Measurements from ENCODE around the gene HABP2.

Gene HABP2

DNA sequence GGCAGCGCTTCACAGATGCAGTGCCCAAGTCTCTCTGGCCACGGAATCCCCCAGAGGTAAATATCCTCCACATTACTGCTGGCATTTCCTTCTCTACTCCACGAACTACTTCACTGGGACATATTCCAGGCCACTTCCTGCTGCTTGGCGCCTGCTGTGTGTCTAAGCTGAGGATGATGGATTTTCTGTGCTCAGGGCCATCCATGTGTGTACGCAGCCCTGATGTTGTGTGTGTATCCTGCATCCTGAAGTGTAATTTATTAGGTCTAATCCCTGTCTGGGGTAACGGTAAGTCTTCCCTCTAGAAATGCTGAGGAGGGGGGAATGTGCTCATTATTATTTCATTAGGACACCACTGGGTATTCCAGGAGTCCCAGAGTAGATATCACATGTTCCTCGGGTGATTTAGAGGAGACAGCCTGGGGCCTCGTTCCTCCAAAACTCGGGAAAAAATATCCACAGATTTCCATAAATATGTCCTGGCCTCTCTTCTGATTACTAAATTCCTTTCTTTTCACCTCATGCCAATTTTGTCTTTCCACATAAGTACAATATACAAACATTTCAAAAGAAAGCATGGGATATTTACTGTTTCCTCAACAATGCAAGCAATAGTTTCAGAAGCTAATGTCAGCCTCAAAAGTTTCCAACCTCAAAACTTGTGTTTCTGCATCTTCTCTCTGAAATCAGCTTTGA lies 25.5 kb upstream of the HABP2 start:
- no peak for DNase-seq

DNA sequence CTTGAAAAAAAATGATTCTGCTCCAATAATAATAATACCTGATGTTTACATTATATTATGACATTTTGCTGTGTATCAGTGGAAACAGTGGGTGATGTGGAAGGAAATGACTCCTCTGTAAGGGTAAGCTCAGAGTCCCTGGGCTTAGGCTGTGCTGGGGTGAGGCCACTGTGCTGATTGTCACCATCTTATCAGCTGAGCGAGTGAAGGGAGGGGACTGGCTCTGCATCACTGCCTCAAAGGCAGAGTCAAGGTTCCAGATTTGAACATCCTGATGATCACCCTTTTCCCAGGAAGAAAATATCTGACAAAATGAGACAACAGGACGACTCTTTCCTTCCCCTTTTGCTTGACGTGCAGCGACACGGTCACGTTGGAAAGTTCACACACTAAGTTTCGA lies 24.0 kb upstream of the HABP2 start:
- DNase-seq: no peak

DNA sequence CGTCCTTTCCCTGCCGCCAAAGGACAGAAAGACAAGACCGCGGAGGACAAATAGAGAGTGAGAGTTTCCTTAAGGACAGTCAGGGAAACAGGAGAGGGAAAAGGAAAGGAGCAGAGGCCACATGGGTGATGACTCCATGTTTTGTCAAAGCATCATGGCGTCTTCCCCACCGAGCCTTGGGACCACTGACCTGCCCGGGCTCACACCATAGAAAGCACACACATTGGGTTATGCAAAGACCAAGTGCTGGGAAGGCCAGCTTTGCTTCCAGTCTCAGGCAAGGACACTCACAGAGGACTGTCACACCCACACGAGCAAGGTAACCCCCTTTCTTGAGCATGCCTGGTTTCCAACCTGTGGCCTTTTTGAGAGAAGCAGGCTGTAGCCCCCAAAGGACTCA lies 23.3 kb upstream of the HABP2 start:
- DNase-seq: no peak

DNA sequence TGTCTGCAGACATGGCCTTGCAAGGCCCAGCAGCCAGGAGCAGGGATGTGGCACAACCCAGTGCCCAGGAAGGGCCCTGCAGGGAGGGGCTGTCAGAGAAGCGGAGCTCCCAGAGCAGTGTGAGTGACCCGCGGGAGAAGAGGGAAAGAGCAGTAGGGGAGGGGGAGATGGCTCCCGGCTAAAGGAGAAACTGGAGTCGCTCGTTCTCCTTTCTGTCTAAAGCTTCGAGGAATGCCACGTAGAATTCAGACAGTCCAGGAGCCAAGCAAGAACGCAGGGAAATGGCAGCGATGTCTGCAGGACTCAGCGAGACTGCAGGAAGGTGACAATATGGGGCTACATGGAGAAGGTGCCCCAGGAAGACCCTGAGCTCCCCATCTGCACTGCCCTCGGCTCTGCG lies 22.4 kb upstream of the HABP2 start:
- no peak for DNase-seq

DNA sequence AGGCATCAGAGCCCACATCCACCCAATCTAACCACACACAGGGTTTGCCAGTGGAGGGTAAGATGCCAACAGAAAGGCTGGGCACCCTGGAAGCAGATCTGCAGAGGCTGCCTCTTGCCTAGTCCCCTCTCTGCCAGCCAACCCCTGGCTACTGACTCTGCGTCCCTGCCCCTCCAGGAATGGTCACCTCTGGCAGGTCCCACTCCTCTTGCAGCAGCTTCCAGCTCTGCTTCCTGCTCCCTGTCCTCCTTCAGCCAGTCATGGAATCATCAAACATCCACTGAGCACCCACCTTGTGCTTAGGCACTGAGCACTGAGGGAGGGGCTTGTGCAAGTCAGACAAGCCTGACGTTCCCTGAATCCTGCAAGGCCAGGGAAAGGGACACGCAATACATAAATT lies 20.1 kb upstream of the HABP2 start:
- no peak for DNase-seq

DNA sequence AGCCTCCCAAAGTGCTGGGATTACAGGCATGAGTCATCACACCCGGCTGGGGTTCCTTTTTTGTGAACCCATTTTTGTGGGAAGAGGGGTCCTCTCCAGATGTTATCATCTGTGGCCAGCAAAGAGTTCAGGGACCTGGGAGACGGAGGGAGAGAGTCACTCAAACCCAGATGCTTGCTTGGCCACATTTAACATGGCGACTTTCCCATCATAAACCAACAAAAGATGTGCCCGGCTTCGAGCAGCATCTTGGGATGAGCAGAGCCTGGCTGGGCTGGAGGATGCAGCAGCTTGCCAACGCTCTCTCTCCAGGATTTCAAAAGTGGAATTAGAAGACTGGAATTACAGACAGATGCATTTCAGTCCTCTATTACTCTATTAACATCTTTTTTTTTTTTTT lies 19.1 kb upstream of the HABP2 start:
- DNase-seq: no peak

DNA sequence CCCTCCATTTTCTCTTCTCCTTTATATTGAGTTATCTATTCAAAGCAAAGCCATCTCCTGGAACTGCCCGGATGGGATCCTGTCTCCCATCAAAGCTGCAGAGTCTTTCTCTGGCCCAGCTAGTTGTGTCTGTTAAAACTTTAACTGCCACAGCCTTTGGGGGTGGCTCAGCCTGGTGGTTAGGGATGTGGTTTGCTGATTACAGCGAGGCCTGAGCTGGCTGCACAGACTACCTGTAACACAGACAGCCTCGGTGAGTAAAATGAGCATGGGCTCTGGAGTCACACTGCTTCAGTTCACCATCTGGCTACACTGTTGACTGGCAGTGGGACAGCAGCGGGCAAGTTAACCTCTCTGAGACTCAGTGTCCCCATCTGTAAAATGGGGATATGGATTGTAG lies 18.4 kb upstream of the HABP2 start:
- DNase-seq: no peak

DNA sequence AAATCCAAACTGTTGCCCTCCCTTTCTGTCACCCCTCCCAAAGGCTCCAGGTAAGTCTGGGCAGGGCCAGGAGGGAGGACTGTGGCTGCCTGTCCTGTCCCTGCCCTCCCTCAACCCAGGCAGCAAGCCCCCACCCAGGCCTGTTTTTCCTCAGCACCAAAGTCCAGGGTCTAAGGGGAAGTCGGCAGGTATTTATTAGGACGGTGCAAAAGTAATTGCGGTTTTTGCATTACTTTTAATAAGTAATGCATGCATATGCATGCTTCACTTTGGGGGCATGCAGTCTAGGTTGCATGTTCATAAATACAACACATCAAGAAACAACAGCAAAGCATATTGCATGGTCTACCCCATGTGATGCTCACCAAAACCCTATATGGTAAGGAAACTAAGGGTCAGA lies 15.2 kb upstream of the HABP2 start:
- no peak for DNase-seq

DNA sequence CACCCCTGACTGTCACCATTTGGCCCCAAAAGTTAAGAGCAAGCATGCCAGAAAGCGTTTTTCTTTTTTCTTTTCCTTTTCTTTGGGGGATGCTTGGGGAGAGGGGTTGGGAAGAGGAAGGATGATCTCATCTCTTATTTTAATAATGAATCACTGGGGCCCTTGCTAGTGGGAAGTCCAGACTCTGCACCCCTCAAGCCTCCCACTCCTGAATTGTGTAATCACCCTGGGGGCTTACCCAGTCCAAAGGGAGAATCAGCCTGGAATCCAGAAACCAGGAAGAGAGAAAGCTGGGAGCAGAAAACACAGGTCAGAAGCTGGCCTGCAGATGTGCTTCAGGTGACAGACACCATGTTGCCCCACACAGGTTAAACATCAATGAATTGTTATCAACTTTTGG lies 14.7 kb upstream of the HABP2 start:
- DNase-seq: no peak

DNA sequence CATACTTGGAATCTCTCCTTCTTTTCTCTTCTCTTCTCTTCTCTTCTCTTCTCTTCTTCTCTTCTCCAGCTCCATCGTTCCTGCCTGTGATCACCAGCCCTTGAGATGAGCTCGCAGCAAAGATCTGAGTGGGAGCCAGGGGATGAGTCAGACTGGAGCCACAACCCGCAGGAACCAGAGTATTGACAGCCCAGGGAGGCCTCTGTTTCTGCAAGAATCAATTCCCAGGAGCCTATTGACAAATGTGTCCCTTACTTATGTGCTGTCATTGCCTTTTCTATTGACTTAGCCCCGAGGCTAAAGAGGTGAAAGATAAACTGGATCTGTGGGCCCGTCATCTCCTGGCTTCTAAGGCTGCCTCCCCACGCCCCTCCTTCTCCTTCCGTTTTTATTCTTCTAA lies 13.1 kb upstream of the HABP2 start:
- DNase-seq: no peak

DNA sequence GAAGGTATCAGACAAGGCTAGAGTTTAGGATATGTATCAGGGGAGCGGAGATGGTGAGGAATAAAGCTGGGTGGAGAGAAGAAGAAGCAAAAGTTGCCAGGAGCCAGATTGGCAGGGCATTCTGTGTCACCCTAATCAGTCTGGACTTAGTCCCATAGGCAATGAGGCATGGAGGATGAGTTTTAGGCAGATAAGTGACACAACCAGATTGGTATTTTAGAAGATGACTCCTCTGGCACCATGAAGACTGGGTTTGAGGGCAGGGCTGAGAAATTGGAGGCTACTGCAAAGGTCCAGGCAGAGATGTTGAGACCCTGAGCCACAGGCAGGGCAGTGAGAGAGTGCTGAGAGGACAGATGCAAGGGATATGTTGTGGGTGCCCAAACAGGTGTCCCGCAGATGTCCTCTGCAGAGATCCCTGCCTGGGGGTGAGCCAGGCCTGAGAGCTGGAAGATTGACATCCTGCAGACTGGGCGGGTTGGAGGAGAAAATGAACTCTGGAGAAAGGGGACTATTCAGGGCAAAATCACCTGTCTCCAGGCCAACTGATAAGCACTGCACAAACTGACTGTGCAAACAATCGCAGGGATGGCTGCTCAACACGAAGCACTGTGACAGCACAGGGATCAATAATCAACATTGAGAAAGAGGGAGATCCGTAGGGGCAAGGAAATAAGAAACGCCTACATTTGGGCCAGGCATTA lies 11.9 kb upstream of the HABP2 start:
- no peak for DNase-seq

DNA sequence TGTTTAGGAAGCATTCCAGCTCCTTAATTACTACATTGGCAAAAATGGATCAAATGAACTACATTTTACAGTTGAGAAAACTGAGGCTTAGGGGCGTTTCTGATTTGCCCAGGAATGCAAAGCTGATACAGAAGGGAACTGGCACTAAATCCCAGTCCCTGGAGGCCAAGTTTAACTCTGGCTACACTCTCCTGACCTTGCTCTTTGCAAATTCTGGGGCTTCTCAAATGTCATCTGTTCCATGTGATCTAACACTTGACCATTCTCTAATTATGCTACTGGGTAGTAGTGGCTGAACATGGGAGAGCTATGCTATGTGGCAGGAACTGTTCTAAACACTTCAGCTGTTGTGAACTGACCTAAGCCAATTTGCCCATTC lies 11.3 kb upstream of the HABP2 start:
- DNase-seq: no peak

DNA sequence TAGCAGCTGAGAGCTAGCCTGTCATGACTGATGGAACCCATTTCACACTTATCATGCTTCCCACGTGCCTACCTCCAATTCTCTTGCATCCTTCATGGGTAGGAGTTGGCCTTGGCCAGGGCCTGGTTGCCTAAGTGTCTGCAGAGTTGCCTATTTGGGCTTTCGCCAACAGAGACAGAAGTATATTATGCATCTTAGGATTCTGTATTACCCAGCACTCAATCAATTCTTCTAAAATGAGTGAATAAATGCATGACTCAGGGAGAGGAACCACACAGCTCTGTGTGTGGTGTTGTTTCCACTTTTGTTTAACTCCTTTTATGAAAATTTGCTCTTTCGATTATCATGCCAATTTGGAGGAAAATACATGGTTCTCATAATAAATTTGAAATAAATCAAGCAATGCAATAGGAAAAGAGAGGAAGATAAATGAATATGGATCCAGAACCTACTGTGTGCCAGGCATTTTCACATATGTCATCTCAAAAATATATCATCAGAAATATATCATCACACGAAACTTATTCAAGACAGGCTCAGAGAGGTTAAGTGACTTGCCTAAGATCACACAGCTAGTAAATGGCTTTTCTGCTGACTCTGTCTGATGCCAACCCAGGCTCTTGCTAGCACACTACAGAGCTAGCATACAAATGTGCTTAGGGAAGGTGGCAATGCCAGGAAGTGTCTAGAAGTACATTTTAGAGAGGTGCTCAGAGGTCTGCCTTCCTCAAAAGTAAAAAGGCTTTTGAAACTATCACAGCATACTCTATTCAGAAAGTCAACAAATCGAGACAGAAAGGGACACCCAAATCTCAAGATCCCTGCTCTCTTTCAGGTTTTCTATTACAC lies 9.5 kb upstream of the HABP2 start:
- no peak for DNase-seq

DNA sequence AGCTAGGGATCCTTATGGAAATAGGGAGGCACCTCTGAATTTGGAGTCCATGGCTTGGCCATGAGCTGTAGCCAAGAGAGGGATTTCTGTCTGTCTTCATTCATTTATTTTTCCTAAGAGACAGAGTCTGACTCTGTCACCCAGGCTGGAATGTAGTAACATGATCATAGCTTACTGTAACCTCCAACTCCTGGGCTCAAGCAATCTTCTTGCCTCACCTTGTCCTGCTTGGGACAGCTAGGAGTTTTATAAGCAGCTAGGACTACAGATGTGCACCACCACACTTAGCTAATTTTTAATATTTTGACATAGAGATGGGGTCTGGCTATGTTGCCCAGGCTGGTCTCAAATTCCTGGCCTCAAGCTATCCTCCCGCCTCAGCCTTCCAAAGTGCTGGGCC lies 8.5 kb upstream of the HABP2 start:
- DNase-seq: no peak

DNA sequence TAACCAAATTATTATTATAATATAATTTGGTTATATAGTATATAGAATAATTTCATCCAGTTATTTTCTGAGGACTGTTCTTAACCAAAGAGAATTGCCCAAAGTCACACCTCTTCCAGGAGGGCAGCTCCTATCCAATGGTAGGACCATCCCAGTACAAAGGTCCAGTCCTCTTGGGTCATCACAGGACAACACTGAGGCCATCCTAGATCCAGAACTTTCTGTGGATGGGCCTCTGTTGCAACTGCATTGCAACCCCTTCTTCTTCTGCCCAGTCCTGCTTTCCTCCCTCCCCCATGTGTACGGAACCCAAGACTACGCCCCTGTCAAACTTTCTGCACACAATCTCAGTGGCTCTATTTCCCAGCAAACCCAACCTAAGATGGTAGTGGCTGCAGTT lies 5.4 kb upstream of the HABP2 start:
- no peak for DNase-seq

DNA sequence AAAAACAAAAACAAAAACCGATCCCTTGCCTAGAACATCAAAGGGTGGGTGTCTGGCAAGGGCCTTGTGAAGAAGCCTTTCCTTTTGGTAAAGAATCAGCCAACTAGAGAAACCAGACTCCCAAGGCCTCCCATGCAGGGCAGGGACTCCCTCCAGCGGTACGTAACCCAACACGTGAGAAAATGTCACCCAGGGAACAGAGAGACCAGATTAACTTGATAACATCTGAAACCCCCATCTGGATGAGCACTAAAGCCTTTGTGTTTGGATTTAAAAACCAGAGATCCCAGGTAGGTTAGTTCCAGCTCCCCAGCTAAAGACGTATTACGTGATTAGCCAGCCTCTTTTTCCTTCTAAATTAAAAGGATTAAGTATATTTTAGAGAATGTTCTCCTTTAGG lies 3.0 kb upstream of the HABP2 start:
- DNase-seq: no peak

DNA sequence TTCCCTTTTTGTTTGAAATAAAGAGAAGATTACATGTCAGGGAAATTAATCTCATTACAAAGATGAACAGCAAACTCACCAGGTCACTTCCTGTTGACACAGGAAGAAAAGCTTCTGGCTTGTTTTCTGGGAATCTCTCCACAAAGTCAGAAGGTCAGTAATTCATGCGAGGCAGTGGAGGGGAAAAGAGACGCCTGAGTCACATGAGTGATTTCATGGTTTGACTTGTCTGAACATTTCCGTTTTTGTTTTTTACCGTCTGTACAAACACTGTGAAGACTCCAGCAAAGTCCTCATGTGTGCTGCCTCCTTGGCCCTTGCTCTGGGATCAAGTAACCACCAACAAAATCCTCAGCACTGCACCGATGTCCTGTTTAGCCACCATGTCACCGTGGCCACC lies 2.5 kb upstream of the HABP2 start:
- no peak for DNase-seq

DNA sequence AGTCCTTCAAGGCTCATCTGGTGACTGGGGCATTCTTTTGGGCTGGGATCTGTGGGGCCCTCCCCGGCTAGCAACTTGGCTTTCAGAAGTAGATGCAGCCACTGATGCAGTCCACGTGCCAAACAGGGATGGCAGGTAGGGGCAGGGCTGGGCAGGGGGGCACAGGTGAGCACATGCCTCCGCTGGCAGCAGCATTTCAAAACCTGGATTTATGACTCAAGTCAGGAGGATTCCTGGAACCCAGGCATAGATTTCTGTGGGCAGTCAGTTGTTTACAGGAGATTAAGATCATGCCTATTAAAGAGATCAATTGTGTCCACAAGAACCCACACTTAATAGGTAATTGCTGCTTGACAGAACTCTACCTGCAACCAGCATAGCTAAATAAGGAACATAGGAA lies 839 bp upstream of the HABP2 start:
- no peak for DNase-seq

DNA sequence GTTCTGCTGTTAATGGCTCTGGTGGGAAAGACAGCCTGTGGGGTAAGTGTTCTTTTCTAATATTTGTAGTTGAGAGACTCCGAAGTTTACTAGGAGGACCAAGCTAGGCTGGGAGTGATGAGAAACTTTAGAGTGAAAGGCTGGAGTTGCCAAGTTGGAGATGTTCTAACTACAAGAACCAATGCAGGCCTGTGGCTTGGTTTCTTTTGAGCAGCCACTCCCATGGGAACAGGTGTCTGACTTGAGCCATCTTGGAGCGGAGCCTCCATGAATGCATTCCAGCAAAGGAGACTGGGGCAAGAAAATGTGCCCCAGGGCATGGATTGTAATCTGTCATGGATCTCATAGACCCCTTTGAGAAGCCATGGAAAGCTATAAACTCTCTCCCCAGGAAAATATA lies 296 bp downstream of the HABP2 start:
- DNase-seq: no peak

DNA sequence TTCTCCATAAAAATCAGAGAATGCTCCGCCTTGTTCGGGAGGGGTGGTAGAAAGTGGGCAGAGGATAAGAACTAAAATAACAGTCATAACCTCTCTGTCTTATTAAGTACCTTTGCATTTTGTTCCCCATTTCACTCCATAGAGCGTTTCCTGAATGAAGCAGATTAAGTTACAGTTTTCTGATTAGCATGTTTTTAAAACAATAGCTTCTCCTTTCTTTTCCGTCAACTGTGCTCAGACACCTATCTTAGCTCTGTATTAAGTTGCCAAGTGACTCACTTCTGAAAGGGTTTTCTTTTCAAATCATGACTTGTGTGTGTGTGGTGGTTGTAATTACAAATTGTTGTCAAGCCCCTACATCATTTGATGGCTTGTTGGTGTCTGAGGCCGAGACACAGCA lies 1.4 kb downstream of the HABP2 start:
- DNase-seq: no peak

DNA sequence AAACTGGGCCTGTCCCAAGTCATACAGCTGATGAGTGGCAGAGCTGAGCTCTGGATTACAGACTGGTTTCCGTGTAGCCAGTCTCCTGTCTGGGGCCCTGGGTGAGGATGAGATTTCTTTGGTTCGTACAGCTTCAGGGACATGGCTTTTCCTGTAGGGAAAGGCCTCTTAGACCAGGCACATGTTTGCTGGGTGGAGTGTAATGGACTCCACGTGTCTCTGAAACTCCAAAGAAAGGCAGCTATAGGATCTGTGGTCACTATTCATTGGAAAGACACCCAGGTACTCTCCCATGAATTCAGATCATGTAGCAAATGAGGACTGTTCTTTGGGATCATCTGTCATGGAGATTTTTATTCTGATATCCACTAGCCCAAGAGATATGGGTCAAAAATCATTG lies 2.4 kb downstream of the HABP2 start:
- DNase-seq: no peak

DNA sequence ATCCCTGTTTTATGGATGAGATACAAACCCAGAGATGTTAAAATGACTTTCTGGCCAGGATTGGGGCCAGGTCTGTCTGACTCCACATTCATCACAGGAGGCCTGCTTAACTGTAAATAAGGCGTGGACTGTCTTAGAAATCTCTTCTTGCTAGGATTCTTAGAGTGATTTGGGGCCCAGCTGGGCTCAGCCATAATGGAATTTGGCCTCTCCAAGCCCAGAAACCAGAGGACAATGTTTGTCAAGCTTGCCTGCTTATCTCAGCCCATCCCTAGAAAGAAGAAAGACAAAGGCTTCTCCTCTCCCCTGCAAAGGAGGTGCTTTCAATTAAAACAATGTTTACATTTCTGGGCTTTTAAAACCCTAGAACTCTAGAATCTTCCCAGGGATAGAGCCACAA lies 2.9 kb downstream of the HABP2 start:
- DNase-seq: no peak

DNA sequence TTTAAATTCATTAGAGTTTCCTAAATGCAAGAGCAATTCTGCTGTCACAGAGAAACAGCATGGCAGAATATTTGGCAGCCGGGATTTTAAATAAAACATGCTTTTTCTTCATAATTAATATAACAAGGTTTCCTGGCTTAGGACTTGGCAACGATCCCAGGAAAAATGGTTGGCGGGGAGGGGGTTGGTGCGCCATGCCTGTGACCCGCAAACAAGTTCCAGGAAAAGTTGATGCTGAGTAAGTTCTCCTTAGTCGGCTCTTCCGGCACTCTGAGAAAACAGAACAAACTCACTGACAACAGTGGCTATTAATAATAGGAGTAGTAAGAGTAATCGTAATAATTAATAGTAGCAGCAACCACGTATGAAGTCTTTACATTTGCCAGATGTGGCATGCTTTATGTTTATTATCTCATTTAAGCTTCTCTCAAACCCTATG lies 4.6 kb downstream of the HABP2 start:
- DNase-seq: no peak

DNA sequence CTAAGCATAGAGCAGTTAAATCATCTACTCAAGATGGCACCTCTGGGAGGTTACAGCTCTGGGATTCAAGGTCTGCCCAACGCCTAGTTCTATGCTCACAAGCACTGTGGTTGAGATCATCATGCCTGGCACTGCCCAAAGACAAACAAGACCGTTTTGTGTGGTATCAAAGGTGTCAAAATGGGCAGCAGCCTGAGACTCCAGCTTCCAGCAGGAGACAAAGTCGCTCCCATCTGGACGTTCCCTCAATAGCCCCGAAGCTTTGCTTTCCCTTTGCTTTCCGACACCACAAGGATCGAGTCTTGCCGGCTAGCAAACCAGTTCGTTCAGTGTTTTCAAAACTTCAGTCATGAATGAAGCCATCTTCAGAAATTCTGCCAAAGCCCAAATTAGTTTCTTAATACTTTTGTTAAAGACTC lies 5.1 kb downstream of the HABP2 start:
- DNase-seq: no peak

Measured in activated T-cell treated with anti-CD3 and anti-CD28 coated beads for 4 hours (primary cell).